HCT116 (cell line): ENCODE data around the gene C9orf72.

Experiments
- CTCF ChIP-seq, 3 experiments: fragments of 200-600 bp in 1 of 3; sonication (generic) in 1 of 3; IDR thresholded peaks in 2 of 3; conservative IDR thresholded peaks in 1 of 3; 2 replicates each; pipeline ENCODE4 v1.5.1; 2012 to 2017; ENCODE audit warnings: low read depth in 2 of 3, low read length in 2 of 3, antibody characterized with exemption in 1 of 3, borderline replicate concordance in 1 of 3, control low read depth in 1 of 3, mild to moderate bottlenecking in 1 of 3, mixed read lengths in 1 of 3, mixed run types in 1 of 3, moderate library complexity in 1 of 3; ENCODE audit not compliant: insufficient read depth in 1 of 3
- RAD21 ChIP-seq: IDR thresholded peaks from 2 replicates; pipeline ENCODE4 v1.6.1; 2012; ENCODE audit warnings: low read depth, mild to moderate bottlenecking

- TF ChIP-seq CTCF (IDR thresholded peaks at IDR 0.05 in 2 of 3, conservative IDR thresholded peaks at IDR 0.05 in 1 of 3; ENCODE audit: borderline replicate concordance in 1 of 3, insufficient read depth in 1 of 3, low read depth in 2 of 3, low read length in 2 of 3) (no peak), RAD21 (no peak)
Measured at GRCh38 chr9:27591672-27592071, 18.4 kb upstream of the C9orf72 start.
